ENCODE measurements around the gene RUNX2. TPM values are rescaled to one million over a fixed set of nuclear protein-coding genes. Genes with fewer than 3 reads are reported as not detected.

Gene RUNX2
- total RNA-seq, 1 donor from 2014 or later = 0.79 TPM

DNA sequence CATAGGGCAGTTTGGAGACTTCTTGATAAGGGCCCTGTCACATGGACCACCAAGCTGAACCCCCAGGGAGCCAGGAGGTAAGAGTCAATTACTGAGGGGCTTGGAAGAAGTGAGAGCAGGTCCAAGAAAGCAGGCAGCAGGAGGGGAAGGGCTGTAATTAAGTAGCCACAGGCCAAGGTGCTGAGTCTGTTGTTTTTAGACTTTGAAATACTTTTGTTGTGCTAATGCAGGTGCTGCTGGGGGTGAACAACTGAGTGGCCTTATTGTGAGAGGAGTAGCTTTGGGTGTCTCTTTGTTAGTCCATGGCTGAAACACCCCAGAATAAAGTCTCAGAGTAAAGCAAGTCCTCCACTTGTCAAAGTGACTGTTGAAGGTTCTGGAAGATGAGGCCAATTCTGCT lies 316.6 kb downstream of the RUNX2 start:
- ATAC-seq = no peak
- DNase-seq = no peak
- intact Hi-C loops (cut with micrococcal nuclease) = no loop called here

DNA sequence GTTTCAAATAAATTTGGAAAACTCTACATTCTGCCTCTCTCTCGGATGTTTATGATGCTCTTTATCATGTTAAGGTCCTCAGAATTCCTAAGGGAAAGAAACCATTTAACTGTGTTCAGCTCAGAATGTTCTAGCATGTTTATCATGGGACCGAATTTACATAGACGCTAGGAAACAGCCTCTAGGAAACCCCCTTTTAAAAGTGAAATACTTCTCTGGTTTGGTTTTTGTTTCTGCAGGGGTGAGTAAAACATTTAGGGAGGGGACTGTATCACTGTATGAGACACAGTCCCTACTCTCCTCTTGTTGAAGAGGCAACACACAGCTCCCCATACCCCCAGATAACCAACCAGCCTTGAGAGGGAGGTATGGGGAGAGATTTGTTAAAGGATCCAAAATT lies 317.2 kb downstream of the RUNX2 start:
- ATAC-seq = no peak
- intact Hi-C loops (cut with micrococcal nuclease) = no loop called here
- DNase-seq = no peak

DNA sequence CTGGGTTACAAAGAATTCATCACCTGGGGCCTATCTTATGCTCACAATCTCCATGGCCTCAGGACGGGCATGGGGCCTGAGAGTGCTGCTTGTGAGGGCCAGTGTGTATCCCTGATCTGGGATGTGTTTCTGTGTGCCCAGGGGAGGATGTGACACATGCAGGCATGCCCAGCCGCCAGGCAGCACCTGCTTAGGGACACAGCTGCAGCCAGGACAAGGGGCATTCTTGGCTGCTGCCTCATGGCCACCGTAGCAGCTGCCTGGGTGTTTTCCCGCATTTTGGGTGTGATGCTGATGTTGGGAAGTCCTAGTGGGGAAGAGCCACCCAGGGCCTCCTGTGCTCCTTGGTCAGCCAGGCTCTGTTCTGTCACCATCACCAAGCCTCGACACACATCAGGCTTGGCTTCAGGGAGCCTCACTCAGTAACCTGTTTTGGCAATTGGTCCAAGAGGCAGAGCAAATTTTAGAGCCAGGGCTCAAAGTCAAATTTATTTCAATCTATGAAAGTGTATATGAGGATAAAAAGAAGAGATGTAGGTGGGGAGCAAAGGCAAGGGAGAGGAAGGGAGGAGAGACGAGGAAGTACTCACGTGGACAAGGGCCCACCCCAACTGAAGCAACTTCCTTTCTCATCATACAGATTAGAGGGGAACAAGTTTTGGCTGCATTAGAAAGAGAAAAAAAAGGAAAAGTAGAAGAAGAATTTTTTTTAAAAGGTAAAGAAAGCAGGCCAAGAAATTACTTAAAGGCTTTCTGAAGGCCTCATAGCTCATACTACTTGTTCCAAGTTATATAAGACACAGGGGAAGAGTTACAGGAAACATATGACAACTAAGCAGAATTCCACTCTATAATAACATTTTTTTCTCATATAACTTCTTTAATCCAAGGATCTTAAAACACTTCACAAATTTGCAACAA lies 319.5 kb downstream of the RUNX2 start:
- DNase-seq (no peak), ATAC-seq (no peak)
- intact Hi-C loops (cut with micrococcal nuclease) = no loop called here

DNA sequence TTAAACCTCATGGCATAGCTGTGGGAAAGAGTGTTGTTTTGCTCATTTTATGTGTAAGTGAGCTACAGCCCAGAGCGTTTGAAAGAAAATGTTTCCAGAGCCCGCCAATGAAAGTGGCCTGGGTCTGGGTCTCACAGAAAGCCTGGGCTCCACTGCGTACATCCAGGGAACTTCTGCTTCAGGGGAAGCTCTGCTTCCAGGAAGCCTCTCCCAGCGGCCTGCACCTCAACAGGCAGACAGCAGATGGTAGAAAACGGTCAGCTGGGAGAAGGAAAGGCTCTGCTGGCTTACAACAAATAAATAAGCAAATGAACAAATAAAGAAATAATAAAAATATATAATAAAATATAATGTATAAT lies 320.1 kb downstream of the RUNX2 start:
- intact Hi-C loops (cut with micrococcal nuclease) = no loop called here
- ATAC-seq = no peak
- no peak for DNase-seq

DNA sequence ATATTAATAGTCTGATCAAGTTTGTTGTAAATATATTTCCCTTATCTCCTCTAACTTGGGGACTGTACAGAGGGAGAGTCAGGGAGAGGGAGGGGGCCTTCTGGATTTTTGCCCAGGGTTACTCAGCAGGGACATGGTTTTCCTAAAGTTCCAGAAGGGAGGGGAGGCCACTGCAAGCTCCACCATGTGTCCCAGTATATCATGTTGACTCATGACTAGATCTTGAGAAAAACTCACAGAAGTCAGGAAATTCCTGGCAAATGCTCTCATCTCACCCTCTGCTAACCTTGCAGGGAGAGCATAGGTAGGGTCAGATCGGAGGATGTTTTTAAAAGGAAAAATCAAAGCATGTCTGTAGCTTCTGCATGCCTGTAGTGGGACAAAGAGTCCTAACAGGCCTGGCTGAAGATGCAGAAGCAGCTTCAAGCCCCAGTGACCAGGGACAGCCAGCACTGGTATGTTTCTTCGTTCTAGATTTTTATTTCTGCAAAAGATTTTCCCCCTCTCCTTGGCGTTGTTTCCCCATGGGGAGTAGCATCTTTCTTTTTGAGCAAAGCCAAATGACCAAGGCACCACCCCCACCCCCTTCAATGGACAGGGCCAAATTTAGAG lies 322.5 kb downstream of the RUNX2 start:
- intact Hi-C loops (cut with micrococcal nuclease) = no loop called here

DNA sequence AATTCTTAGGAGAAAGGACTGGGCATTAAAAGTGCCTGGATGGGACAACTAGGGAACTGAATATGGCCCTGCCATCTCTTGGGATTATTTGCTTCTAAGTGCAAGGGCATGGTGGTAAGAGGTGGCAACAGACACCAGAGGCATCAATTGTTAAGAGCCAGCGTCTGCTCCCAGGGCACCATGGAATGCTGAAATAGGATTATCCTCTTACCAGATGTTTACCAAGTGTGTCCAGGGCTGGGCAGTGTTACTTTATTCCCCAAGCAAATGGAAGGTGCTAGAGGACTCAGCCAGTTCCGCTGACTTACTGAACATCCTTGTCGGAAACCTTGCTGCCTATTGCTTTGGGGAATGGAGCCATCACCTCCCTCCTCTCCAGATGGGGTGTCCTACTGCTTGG lies 323.2 kb downstream of the RUNX2 start:
- ATAC-seq = no peak
- intact Hi-C loops (cut with micrococcal nuclease) = no loop called here
- DNase-seq = no peak

More for the DNA sequence above, 322.5 kb downstream of the RUNX2 start:
- ATAC-seq (no peak), DNase-seq (no peak)

DNA sequence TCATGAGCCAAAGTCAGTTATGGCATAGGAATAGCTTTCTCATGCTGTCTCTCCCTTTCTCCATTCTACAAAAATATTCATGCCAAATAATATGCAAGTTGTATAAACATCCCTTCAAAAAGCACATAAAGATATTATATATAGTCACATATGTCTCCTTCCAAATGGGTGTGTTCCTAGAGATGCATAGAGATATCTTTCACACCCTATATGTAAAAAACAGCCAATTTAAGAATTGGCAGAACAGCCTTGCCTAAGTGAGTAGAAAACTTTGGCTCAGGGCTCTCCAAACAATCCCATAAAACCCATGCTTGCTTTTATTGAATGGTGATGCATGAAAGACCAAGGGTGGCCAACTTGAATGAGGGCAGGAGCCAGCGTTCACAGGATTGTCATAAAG lies 324.3 kb downstream of the RUNX2 start:
- intact Hi-C loops (cut with micrococcal nuclease) = no loop called here
- no peak for DNase-seq
- no peak for ATAC-seq

DNA sequence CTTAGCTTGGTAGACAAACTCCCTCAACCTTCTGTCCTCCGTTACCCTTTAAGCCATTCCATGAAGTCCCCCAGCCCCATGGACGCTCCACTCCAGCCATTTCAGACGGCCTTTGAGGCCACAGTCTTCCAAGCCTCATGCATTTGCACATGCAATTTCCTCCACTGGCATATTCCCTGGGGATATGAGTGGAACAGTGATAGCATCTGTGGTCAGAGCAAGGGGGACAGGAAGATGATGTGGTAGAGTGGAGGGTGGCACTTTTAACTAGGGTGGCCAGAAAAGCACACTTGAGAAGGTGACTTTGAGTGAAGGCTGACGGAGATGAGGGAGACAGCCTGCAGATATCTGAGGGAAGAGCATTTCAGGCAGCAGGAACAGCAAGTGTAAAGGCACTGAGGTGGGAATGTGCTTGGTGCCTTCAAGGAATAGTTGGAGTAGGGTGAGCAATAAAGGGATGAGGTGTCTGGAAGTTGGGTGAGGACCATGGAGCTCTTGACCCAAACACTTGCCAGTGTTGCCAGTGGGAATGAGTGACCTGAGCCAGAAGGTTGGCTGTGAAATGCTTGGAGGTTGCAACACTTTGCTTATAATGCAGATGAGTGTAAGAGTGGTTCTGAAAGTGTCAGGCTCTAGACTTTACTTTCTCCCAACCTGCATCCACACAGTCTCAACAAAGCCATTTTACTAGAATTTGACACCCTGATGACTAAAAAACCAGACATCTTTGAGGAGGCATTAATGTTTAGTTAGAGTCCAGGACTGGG lies 325.2 kb downstream of the RUNX2 start:
- intact Hi-C loops (cut with micrococcal nuclease) = no loop called here
- no peak for ATAC-seq
- no peak for DNase-seq

DNA sequence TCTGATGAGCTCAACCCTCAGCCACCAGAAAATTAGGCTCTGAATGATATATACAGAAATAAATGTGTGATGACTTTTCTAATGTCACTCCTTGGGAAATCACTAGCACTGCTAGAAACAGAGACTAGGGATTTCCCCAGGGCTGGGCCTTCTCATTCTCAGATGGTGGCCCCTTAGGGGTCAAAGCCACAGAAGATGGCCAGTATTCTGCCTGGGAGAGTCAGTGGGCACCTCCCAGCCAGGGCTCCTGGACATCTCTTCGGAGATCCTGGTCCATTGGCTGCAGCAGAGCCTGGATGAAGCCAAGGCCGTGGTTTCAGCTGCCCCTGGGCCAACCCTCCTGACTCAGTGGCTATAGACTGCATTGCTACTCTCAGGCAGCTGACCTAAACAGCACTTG lies 326.5 kb downstream of the RUNX2 start:
- intact Hi-C loops (cut with micrococcal nuclease) = no loop called here
- DNase-seq (no peak), ATAC-seq (no peak)

DNA sequence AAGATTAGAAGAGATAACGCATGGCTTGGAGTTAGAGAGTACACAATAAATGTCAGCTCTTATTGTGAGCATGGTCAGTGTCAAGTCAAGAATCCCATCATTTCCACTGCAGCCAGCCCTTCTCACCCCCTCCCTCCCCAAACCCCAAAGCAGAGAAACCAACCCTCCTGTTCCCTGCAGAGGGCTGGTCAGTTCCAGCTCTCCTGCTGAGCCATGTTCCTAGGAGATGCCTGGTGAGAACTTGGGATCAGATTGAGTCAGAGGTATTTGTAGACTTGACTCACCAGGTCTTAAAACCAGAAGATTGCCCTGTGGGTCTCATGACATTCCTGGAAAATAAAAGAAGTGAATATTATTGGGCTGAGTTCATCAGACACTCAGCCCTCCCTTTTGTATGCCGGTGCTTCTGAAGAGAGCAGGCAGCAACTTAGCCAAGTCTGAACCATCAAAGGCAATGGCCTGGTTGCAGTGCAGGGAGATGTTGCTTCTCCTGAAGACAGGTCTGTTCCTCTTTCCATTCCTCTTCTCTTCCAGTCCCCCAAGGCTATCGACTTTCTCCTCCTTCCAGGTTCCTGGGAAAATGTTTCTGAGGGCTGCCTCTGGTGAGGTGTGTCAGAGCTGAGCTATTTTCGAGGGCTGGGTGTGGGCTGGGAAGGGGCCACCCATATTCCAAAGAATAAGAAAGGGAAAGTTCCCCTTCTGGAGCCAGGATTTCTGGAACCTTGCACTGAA lies 327.8 kb downstream of the RUNX2 start:
- no peak for ATAC-seq
- DNase-seq = no peak
- intact Hi-C loops (cut with micrococcal nuclease) = no loop called here

DNA sequence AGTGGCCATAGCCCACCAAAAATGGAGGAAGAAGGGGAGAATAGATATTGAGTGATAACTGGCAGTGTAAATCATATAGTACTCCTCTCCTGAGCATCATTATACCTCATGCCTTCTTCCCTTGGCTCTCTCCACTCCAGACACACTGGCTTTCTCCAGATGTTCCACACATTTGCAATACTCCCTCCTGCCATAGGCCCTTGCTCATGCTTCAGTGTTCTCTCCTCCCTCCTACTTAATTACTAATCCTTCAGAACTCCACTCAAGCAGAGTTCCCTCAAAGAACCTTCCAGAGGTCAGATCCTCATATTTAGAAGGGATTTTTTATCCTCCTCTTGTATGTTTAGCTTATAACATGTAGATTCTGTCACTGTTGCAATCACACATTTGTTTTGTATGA lies 329.1 kb downstream of the RUNX2 start:
- no peak for DNase-seq
- ATAC-seq = no peak
- intact Hi-C loops (cut with micrococcal nuclease) = no loop called here

DNA sequence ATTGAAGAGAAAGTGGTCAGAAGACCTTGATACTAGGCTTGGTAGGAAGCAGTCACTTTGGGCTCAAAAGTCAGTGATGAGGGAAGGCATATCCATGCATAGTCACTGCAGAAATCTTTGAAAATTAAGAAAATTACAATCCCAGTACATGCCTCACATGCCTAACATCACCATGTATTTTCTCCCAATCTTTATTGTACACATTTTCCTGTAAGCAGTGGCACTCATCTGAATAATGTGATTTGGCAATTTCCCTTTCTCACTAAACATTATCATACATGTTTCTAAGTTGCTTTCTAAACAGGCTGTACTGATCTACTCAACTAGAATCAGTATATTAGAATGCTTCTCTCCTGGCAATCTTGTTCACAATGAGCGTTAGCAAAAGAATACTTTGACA lies 330.3 kb downstream of the RUNX2 start:
- DNase-seq = no peak
- intact Hi-C loops (cut with micrococcal nuclease) = no loop called here
- ATAC-seq = no peak

DNA sequence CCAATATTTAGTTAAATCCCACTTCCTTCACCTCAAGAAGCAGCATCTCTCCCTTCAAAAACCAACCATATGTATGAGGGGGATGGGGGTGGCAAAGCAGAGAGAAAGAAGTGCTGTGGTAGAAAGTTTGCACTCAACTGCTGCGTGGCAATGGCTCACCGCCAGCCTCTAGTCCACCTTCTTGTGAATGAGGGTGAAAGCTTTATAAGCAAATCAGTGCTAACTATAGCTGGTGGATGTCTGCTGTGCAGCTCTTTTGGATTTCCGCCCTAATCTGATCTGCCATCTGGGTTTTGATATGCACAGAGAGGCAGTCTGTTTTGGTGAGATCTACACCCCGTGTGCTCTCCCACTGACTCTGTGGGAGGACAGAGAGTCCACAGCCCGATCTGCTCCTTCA lies 330.8 kb downstream of the RUNX2 start:
- no peak for DNase-seq
- no peak for ATAC-seq
- intact Hi-C loops (cut with micrococcal nuclease) = no loop called here

DNA sequence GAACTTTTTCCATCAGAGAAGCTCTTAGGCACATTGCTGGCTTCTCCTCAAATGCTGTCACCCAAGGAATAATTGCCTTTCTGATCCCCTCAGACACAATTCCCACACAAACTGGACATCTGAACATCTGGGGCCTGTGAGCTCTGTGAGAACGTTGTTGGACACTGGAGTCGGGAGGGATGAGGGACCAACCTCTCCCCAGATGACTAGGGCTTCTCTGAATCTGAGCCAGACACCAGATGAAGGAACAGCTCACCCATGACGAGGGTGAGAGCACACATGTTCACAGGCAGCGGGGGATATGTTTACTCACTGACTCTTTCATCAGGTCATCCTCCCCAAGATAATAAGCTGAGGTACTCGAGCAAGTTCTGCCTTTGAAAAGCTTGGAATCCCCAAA lies 333.5 kb downstream of the RUNX2 start:
- DNase-seq (no peak), ATAC-seq (no peak)
- intact Hi-C loops (cut with micrococcal nuclease) = no loop called here

DNA sequence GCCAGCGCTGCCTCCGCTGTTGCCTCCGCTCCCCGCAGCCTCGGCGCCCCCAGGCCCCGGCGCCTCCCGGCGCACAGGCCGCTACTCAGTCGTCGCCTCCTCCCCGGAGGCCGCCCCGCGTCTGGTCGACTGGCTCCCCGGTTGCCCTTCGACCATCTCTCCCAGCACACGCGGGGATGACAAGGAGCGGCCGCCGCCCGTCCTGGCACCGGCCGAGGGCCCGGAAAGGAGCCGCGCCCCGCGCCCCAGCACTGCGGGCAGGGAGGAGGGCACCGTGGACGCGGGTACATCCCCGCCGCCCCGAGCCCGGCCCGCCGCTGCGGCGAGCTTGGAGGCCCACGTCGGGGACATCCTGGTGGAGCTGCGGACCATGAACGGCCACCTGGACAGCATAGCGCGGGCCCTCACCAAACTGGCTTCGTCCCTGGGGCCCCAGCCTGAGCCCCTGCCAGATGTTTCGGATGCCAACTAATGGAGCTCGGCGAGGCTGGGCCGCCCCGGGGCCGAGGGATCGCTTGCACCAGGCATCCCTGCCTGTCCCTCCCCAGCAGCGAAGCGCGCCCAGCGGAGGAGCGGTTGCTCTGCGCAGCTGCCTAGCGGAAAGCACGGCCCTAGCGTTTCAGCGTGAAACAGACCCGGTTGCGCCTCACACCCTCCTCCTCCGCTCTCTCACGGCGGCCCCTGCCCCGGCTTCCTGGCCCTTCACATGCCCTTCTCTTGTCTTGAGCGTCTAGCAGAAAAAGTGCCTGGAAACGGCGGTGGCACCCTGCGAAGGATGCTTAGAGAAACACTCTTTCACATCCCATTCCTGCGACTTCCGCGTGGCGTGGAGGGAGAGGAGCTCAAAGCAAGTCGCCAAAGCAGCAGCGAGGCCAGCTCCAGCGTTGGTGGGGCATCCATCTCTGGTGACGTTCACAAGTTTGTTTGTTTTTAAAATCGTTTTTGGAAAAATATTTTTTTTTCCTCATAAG lies 335.4 kb downstream of the RUNX2 start:
- DNase-seq = peak; percentile 51
- intact Hi-C loops (cut with micrococcal nuclease) = no loop called here
- peak; percentile 64 for ATAC-seq

DNA sequence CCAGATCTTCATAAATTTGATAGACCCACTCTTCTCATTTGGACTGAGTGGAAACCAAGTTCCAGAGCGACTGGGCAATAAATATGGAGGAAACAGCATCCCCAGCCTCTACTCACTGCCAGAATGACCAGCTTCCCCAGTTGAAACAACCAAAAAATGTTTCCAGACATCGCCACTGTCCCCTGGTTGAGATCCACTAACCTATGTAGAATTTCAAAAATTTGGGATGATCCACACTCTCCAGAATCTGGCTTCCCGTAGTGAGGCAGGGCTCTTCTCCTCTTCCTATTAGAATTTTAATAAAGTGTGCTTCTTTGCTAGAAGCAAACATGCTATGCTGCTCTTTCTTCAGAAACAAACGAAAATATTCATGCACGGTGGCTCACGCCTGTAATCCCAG lies 336.6 kb downstream of the RUNX2 start:
- ATAC-seq = no peak
- intact Hi-C loops (cut with micrococcal nuclease) = no loop called here
- DNase-seq = no peak

DNA sequence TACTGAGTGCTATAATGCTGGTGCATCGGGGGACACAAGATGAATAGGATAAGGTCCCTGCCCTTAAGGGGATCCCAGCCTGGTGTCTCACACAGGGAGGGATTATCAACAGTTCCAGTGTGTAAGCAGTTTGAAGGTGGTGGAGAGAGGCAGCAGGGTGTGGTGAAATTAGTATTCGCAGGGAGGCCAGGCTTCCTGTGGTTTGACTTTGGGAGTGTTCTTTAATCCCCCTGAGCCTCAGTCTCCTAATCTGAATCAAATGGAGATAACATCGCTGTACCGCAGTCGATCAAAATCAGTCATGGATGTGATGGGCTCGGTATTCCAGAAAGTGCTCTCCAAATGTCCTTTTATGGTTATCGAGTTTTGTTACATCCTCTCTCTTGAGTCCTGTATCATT lies 337.7 kb downstream of the RUNX2 start:
- intact Hi-C loops (cut with micrococcal nuclease) = no loop called here
- no peak for DNase-seq
- ATAC-seq = no peak

DNA sequence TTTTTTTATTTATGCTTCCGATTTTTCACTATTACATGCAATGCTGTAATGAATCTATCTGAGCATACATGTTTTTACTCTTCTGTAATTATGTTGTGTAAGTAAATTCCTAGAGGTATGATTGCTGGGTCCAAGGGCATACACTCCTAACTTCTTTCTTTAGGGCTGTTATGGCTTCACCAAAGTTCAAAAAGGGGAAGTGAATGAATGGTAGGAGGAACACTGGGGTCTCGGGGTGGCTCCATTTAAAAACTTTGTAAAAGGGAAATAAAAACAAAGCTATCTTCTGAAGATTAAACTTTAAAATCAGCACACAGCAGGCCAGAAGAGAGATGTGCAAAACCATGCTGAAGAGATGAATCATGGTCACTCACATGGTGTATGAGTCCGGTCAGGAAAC lies 338.7 kb downstream of the RUNX2 start:
- DNase-seq = no peak
- intact Hi-C loops (cut with micrococcal nuclease) = no loop called here

DNA sequence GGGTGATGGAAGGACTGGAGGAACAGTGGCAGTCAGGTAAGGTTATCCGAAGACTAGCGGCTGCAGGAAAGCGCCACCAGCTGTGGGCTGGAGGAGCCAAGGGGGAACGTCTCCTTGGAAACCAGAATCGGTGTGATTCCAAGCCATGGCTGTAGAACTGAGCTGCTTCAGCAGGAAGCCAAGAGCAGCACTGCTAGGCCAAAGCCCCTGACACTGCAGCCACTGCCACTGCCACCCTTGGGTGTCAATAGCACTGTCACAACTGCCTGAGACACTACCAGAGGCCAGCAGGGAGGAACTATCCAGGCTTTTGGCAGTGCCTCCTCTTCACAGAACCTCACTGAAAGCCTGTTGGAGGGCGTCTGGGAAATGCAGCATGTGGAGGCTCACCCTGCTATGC lies 339.2 kb downstream of the RUNX2 start:
- no peak for DNase-seq

More for the DNA sequence above, 338.7 kb downstream of the RUNX2 start:
- ATAC-seq = no peak

More for the DNA sequence above, 339.2 kb downstream of the RUNX2 start:
- intact Hi-C loops (cut with micrococcal nuclease) = no loop called here
- no peak for ATAC-seq

All from left ventricle myocardium superior (tissue), 1 donor.